ENCODE measurements around the gene KCNH1.
A peak's percentile ranks its signal among the peaks of the same experiment; 100 is the strongest.

The KCNH1 gene

DNA sequence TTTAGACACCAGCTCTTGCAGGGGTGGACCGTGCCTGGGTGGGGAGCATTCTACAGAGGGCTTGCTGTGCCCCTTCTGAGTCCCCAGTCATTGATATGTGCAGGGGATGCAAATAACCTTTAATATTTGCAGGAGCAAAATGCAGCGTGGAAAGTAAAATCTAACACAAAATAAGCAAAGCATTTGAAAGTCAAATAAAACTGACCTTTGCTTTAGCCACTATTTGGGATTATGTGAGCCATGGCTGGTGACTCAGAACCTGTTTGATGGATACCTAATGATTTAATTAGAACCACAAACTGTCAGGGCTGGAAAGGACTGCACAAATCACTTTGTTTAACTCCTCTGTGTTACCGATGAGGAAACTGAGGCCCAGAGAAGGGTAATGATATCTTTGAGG lies 427.7 kb downstream of the KCNH1 start:
- no peak for DNase-seq (ENCODE audit: low read depth, low spot score)
- H3K4me1 ChIP-seq (ENCODE audit: control insufficient read depth, insufficient read depth, low read length), result no peaks in the 10 kb centered on the region
- H3K27ac ChIP-seq (ENCODE audit: low read length), result no peak overlapping the region
- no peaks in the 10 kb centered on the region for H3K9me3 ChIP-seq (ENCODE audit: control insufficient read depth, insufficient read depth, low read length)
- no peaks in the 10 kb centered on the region for H3K27me3 ChIP-seq (ENCODE audit: control insufficient read depth, insufficient read depth, low read length)
- no CpG with 5 or more reads among the region's 3 CpGs for WGBS (ENCODE audit: insufficient coverage, insufficient read length)
- H3K4me3 ChIP-seq (ENCODE audit: low read length), result no peak overlapping the region
- H3K36me3 ChIP-seq (ENCODE audit: control insufficient read depth, insufficient read depth, low read length), result no peaks in the 10 kb centered on the region

DNA sequence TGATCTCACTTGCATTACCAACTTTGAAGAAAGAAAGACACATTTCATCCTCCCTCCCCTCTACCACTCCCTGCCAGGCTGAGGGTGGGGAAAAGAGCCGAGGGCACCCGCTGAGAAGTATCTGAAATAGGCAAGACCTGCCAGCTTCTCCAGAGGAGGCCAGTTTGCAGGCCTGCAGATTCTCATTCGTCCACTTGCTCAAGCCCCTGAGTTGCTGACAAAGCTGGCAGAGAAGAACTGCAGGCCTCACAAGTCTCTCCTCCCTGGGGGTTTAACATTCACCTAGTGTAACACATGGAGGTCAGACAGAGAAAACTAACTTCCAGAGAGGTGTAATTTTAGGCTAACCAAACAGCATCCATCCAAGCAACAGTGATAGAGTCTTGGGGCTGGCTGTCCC lies 428.9 kb downstream of the KCNH1 start:
- H3K27ac ChIP-seq (ENCODE audit: low read length), result no peak overlapping the region
- H3K36me3 ChIP-seq (ENCODE audit: control insufficient read depth, insufficient read depth, low read length), result no peaks in the 10 kb centered on the region

DNA sequence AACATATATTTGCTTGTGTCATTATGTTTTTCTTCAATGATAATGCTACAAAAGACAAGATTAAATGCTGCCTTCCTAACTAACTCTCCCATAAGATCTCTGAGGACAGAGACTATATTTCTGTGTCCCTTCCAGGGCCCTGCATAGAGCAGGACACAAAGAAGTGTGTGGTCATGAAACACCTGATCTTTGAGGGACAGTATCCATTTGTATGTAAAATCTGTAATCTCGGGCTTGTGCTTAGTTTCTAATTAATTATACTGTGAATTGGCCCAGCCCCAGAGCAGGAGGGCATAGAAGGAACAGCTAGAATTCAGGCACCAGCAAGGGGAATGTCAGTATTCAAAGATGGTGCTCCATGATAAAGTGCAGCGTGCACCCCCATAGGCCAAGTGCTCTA lies 430.4 kb downstream of the KCNH1 start:
- H3K27me3 ChIP-seq (ENCODE audit: control insufficient read depth, insufficient read depth, low read length), result no peaks in the 10 kb centered on the region
- H3K9me3 ChIP-seq (ENCODE audit: control insufficient read depth, insufficient read depth, low read length), result no peaks in the 10 kb centered on the region
- H3K27ac ChIP-seq (ENCODE audit: low read length), result no peak overlapping the region
- no CpG with 5 or more reads among the region's 2 CpGs for WGBS (ENCODE audit: insufficient coverage, insufficient read length)
- H3K36me3 ChIP-seq (ENCODE audit: control insufficient read depth, insufficient read depth, low read length), result no peaks in the 10 kb centered on the region
- no peak overlapping the region for H3K4me3 ChIP-seq (ENCODE audit: low read length)
- no peaks in the 10 kb centered on the region for H3K4me1 ChIP-seq (ENCODE audit: control insufficient read depth, insufficient read depth, low read length)
- no peak for DNase-seq (ENCODE audit: low read depth, low spot score)

More for the DNA sequence above, 428.9 kb downstream of the KCNH1 start:
- DNase-seq (ENCODE audit: low read depth, low spot score), result no peak
- Histone ChIP-seq H3K9me3 (ENCODE audit: control insufficient read depth, insufficient read depth, low read length) (no peaks in the 10 kb centered on the region), H3K4me3 (ENCODE audit: low read length) (no peak overlapping the region), H3K27me3 (ENCODE audit: control insufficient read depth, insufficient read depth, low read length) (no peaks in the 10 kb centered on the region), H3K4me1 (ENCODE audit: control insufficient read depth, insufficient read depth, low read length) (no peaks in the 10 kb centered on the region)
- no CpG with 5 or more reads among the region's 3 CpGs for WGBS (ENCODE audit: insufficient coverage, insufficient read length)

DNA sequence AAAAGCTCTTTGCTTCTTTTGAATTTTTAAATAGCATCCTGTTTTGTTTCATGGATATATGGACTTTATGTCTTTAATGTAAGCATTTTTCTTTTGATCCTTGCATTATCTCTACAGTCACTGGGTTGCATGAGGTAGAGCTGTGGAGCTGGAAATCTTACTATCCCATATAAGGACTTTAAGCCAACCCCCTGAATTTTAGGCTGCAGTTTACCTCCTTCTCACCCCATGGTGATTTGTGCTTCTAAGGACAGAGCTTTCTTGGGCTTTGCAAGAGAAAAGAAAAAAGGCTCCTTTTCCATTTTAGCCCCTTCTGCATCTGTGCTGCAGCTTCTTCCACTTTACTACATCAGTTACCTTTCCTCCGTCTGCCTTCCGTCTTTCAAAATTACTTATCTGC lies 431.4 kb downstream of the KCNH1 start:
- Histone ChIP-seq H3K9me3 (ENCODE audit: control insufficient read depth, insufficient read depth, low read length) (no peaks in the 10 kb centered on the region), H3K4me3 (ENCODE audit: low read length) (no peak overlapping the region), H3K27me3 (ENCODE audit: control insufficient read depth, insufficient read depth, low read length) (no peaks in the 10 kb centered on the region), H3K4me1 (ENCODE audit: control insufficient read depth, insufficient read depth, low read length) (no peaks in the 10 kb centered on the region), H3K27ac (ENCODE audit: low read length) (no peak overlapping the region), H3K36me3 (ENCODE audit: control insufficient read depth, insufficient read depth, low read length) (no peaks in the 10 kb centered on the region)
- WGBS (ENCODE audit: insufficient coverage, insufficient read length), result no CpG with 5 or more reads among the region's 2 CpGs
- DNase-seq (ENCODE audit: low read depth, low spot score), result peak; percentile 13

DNA sequence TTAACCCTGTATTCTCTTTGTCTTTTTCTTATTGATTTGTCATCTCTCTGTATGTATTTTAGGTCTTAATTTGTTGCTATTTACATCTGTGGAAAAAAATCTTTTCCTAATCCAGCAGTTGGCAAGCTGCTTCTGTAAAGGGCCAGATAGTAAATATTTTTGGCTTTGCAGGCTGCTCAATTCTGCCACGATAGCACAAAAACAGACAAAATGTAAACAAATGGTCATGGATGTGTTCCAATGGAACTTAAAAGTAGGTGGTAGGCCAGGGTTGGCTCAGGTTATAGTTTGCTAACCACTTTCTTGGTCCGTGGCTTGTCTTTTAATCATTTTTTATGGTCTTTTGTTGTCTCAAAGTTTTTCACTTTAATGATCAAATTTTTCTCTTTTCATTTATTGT lies 433.4 kb downstream of the KCNH1 start:
- H3K4me3 ChIP-seq (ENCODE audit: low read length), result no peak overlapping the region
- no peaks in the 10 kb centered on the region for H3K4me1 ChIP-seq (ENCODE audit: control insufficient read depth, insufficient read depth, low read length)
- no peaks in the 10 kb centered on the region for H3K36me3 ChIP-seq (ENCODE audit: control insufficient read depth, insufficient read depth, low read length)
- WGBS (ENCODE audit: insufficient coverage, insufficient read length), result no CpG with 5 or more reads among the region's 2 CpGs
- H3K27me3 ChIP-seq (ENCODE audit: control insufficient read depth, insufficient read depth, low read length), result no peaks in the 10 kb centered on the region
- no peaks in the 10 kb centered on the region for H3K9me3 ChIP-seq (ENCODE audit: control insufficient read depth, insufficient read depth, low read length)
- DNase-seq (ENCODE audit: low read depth, low spot score), result no peak
- no peak overlapping the region for H3K27ac ChIP-seq (ENCODE audit: low read length)

DNA sequence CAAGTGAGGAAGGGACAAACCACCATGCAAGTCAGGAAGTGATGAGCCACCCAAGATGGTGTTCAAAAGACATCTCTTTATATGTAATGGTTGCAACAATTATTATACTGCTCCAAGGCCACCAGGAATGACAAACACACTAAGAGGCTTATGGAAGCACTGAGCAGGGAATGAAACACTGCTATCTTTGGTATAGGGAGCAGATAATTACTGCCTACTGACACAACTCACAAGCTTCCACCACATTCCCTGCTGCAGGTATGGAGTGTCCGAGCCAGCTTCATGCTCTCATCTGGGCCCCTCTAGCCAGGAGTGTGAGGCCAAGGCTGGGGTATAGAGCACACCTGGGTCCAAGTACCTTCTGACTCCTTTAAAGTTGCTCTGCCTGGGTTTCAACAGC lies 433.9 kb downstream of the KCNH1 start:
- no peaks in the 10 kb centered on the region for H3K4me1 ChIP-seq (ENCODE audit: control insufficient read depth, insufficient read depth, low read length)
- H3K27me3 ChIP-seq (ENCODE audit: control insufficient read depth, insufficient read depth, low read length), result no peaks in the 10 kb centered on the region
- H3K9me3 ChIP-seq (ENCODE audit: control insufficient read depth, insufficient read depth, low read length), result no peaks in the 10 kb centered on the region
- no peak overlapping the region for H3K27ac ChIP-seq (ENCODE audit: low read length)
- H3K4me3 ChIP-seq (ENCODE audit: low read length), result no peak overlapping the region
- no peaks in the 10 kb centered on the region for H3K36me3 ChIP-seq (ENCODE audit: control insufficient read depth, insufficient read depth, low read length)
- no CpG with 5 or more reads among the region's 1 CpG for WGBS (ENCODE audit: insufficient coverage, insufficient read length)
- no peak for DNase-seq (ENCODE audit: low read depth, low spot score)

DNA sequence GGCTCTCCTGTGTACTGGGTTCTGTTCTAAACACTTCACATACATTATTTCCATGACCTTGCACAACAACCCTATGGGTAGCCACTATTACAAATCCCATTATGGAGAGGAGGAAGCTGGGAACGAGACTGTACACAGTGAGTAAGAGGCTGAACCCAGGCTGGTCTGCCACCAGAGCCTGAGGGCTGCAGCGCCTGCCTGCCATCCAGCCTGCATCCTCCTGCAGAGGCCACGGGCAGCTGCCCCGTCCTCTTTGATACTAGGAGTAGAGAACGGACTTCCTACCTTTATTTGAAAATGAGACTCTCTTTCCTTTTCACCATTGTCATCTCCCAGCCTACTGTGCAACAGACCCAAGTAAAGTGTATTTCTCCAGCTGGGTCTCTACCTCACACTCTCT lies 435.3 kb downstream of the KCNH1 start:
- Histone ChIP-seq H3K36me3 (ENCODE audit: control insufficient read depth, insufficient read depth, low read length) (no peaks in the 10 kb centered on the region), H3K9me3 (ENCODE audit: control insufficient read depth, insufficient read depth, low read length) (no peaks in the 10 kb centered on the region), H3K27me3 (ENCODE audit: control insufficient read depth, insufficient read depth, low read length) (no peaks in the 10 kb centered on the region), H3K4me3 (ENCODE audit: low read length) (no peak overlapping the region), H3K27ac (ENCODE audit: low read length) (no peak overlapping the region), H3K4me1 (ENCODE audit: control insufficient read depth, insufficient read depth, low read length) (no peaks in the 10 kb centered on the region)
- WGBS (ENCODE audit: insufficient coverage, insufficient read length), result no CpG with 5 or more reads among the region's 5 CpGs
- DNase-seq (ENCODE audit: low read depth, low spot score), result no peak

DNA sequence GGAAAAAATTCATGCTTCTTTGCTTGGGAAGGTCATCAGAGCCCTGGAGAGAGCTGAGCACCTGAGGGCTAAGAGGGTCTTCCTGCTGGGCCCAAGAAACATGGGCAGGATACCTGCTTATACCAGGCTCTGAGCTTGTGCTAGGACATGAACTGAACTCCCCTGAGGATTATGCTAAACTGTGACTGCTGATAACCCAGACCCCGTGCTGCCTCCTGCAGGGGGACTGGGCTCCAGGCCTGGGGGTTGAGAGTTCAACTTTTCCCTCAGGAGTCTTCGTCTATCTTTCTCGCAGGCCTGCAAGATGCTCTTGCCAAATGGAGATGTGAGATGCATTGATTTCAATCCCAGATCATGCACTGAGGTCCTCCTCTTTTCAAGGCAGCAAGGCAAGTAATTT lies 436.8 kb downstream of the KCNH1 start:
- no peak for DNase-seq (ENCODE audit: low read depth, low spot score)
- Histone ChIP-seq H3K36me3 (ENCODE audit: control insufficient read depth, insufficient read depth, low read length) (no peaks in the 10 kb centered on the region), H3K4me1 (ENCODE audit: control insufficient read depth, insufficient read depth, low read length) (no peaks in the 10 kb centered on the region), H3K27me3 (ENCODE audit: control insufficient read depth, insufficient read depth, low read length) (no peaks in the 10 kb centered on the region), H3K9me3 (ENCODE audit: control insufficient read depth, insufficient read depth, low read length) (no peaks in the 10 kb centered on the region), H3K4me3 (ENCODE audit: low read length) (no peak overlapping the region), H3K27ac (ENCODE audit: low read length) (no peak overlapping the region)
- no CpG with 5 or more reads among the region's 3 CpGs for WGBS (ENCODE audit: insufficient coverage, insufficient read length)

DNA sequence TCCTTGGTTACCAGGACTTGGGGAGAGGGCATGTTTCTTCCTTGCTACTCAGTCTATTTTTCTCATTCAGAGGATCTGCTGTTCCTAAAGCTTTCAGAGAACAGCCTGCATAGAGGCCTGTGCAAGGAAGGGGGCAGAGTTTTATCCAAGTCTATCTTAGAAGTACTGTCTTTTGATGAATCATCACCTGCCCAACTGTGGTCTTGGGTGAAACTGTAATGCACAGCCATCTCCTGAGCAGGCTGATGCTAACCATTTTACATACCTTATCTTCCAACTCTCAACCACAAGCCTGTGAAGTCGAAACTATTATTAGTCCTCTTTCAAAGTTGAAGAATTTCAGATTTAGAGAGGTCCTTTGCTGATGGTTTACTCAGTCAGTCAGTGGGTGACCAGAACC lies 437.2 kb downstream of the KCNH1 start:
- Histone ChIP-seq H3K9me3 (ENCODE audit: control insufficient read depth, insufficient read depth, low read length) (no peaks in the 10 kb centered on the region), H3K4me3 (ENCODE audit: low read length) (no peak overlapping the region), H3K36me3 (ENCODE audit: control insufficient read depth, insufficient read depth, low read length) (no peaks in the 10 kb centered on the region), H3K27me3 (ENCODE audit: control insufficient read depth, insufficient read depth, low read length) (no peaks in the 10 kb centered on the region), H3K27ac (ENCODE audit: low read length) (no peak overlapping the region), H3K4me1 (ENCODE audit: control insufficient read depth, insufficient read depth, low read length) (no peaks in the 10 kb centered on the region)
- DNase-seq (ENCODE audit: low read depth, low spot score), result no peak
- WGBS (ENCODE audit: insufficient coverage, insufficient read length), result no CpG with 5 or more reads among the region's 1 CpG

DNA sequence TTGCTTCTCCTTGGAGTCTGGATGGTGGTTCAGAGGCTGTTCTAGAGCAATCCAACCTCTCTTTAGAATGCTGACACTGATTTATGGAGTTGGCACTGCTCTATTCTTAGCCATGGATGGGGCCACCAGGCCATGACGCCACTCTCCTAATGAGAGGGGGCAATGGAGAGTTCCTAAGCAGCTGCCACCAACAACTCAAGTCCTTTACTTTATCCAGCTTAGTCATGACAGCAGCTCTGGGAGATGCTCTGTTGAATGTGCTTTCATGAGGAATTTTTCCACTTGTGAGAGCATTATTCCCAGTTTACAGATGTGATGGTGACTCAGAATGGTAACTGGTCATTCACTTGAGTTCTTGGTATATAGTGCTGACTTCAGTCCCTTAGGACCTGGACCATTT lies 438.9 kb downstream of the KCNH1 start:
- H3K27me3 ChIP-seq (ENCODE audit: control insufficient read depth, insufficient read depth, low read length), result no peaks in the 10 kb centered on the region
- no CpG with 5 or more reads among the region's 1 CpG for WGBS (ENCODE audit: insufficient coverage, insufficient read length)
- H3K4me3 ChIP-seq (ENCODE audit: low read length), result no peak overlapping the region
- H3K4me1 ChIP-seq (ENCODE audit: control insufficient read depth, insufficient read depth, low read length), result no peaks in the 10 kb centered on the region
- H3K27ac ChIP-seq (ENCODE audit: low read length), result no peak overlapping the region
- no peaks in the 10 kb centered on the region for H3K9me3 ChIP-seq (ENCODE audit: control insufficient read depth, insufficient read depth, low read length)
- no peak for DNase-seq (ENCODE audit: low read depth, low spot score)
- H3K36me3 ChIP-seq (ENCODE audit: control insufficient read depth, insufficient read depth, low read length), result no peaks in the 10 kb centered on the region

DNA sequence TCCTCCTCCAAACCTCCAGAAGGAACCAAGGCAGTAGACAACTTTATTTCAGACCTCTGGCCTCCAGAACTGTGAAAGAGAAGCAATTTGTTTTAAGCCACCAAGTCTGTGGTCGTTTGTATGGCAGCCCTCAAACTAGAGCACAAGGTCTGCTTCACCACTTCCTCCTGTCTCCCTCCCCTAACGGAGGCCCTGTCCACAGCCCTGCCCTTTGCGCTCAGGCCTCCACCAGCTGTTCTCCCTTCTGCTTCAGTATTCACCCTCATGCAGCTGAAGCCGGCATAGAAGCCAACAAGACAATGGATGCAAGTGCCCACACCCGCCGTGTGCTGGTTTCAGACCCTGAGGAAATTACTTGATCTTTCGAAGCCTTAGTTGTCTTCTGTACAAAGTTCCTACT lies 441.2 kb downstream of the KCNH1 start:
- no peaks in the 10 kb centered on the region for H3K9me3 ChIP-seq (ENCODE audit: control insufficient read depth, insufficient read depth, low read length)
- H3K4me1 ChIP-seq (ENCODE audit: control insufficient read depth, insufficient read depth, low read length), result no peaks in the 10 kb centered on the region
- H3K27me3 ChIP-seq (ENCODE audit: control insufficient read depth, insufficient read depth, low read length), result no peaks in the 10 kb centered on the region
- no peak overlapping the region for H3K27ac ChIP-seq (ENCODE audit: low read length)
- H3K36me3 ChIP-seq (ENCODE audit: control insufficient read depth, insufficient read depth, low read length), result no peaks in the 10 kb centered on the region
- H3K4me3 ChIP-seq (ENCODE audit: low read length), result no peak overlapping the region
- no CpG with 5 or more reads among the region's 7 CpGs for WGBS (ENCODE audit: insufficient coverage, insufficient read length)
- DNase-seq (ENCODE audit: low read depth, low spot score), result no peak
